ENCODE data around the gene PPP6R2.
A peak's percentile ranks its signal among the peaks of the same experiment; 100 is the strongest.

Gene PPP6R2

DNA sequence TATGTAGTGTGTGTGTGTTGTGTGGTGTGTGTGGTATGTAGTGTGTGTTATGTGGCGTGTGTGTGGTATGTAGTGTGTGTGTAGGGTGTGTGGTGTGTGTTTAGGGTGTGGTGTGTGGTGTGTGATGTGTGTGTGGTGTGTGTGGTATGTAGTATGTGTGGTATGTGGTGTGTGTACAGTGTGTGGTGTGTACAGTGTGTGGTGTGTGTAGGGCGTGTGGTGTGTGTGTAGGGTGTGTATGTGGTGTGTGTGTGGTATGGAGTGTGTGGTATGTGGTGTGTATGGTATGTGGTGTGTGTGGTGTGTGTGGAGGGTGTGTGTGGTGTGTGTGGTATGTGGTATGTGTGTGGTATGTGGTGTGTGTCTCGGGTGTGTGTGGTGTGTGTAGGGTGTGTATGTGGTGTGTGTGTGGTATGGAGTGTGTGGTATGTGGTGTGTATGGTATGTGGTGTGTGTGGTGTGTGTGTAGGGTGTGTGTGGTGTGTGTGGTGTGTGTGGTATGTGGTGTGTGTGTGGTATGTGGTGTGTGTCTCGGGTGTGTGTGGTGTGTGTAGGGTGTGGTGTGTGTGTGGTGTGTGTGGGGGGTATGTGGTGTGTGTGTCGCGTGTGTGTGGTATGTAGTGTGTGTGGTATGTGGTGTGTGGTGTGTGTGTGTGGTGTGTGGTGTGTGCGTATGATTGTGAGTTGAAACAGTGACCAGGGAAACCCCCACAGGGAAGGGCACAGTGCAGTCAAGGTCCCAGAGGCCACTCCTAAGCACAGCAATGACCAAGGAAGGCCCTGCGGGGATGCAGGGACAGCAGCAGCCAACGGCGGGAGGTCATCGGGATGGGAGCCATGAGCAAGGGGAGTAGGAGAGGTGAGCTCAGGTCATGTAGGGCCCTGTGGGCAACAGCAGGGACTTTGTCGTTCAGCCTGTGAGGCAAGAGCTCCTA, 2.9 kb upstream of the PPP6R2 start:
- no peaks in the 10 kb centered on the region for H3K27me3 ChIP-seq (ENCODE audit: control insufficient read depth, insufficient read depth, low read length)
- H3K4me3 ChIP-seq (ENCODE audit: low read length), result no peak overlapping the region
- H3K9me3 ChIP-seq (ENCODE audit: control insufficient read depth, low read length), result no peaks in the 10 kb centered on the region
- no peaks in the 10 kb centered on the region for H3K36me3 ChIP-seq (ENCODE audit: control insufficient read depth, insufficient read depth, low read length)
- H3K9ac ChIP-seq (ENCODE audit: low read length), result no peak overlapping the region
- peaks cover 4% of the 10 kb centered on the region for H3K4me1 ChIP-seq (ENCODE audit: control insufficient read depth, insufficient read depth, low read length)

DNA sequence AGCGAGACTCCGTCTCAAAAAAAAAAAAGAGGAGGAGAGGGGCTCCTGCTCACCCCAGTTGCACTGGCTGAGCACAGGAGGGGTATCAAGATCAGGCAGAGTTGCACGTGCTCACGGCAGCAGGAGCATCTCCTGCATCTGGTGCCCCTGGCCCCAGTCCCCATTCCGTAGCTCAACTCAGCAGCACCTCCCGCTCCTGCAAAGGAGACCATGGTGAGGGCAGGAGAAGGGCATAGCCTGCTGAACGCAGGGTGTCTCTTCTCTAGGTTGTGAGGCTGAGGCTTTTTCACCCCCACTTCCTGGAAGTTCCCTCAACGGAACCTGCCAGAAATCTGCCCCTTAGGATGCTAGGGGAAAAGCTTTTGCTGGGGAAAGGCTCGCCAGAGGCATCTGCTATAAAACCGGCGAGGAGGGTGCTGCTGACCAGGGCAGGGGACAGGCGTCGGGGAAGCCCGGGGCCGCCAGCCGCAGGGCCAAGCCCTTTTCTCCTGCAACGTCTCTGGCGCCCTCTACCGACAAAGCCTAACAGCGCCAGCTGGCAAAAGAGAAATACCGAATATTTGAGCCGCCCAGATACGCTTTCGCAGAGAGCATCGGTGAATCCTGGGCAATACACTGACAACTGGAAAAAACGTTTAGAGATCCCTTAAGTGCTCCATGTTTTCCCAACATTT, 1.0 kb upstream of the PPP6R2 start:
- Histone ChIP-seq H3K27me3 (ENCODE audit: control insufficient read depth, insufficient read depth, low read length) (no peaks in the 10 kb centered on the region), H3K4me3 (ENCODE audit: low read length) (peak overlapping the region; percentile 63), H3K36me3 (ENCODE audit: control insufficient read depth, insufficient read depth, low read length) (no peaks in the 10 kb centered on the region), H3K4me1 (ENCODE audit: control insufficient read depth, insufficient read depth, low read length) (peaks cover 8% of the 10 kb centered on the region), H3K9ac (ENCODE audit: low read length) (peak overlapping the region; percentile 46), H3K9me3 (ENCODE audit: control insufficient read depth, low read length) (no peaks in the 10 kb centered on the region)

DNA sequence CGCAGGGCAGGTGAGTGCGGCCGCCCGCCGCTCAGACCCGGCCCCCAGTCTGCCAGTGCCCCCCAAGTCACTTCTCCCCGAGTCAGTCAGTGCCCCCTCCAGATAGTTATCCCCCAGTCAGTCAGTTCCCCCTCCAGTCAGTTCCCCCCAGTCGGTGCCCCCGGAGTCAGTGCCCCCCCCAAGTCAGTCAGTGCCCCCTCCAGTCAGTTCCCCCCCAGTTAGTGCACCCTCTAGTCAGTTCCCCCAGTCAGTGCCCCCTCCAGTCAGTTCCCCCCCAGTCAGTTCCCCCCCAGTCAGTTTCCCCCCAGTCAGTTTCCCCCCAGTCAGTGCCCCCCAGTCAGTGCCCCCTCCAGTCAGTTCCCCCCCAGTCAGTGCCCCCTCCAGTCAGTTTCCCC, 411 bp downstream of the PPP6R2 start:
- Histone ChIP-seq H3K4me1 (ENCODE audit: control insufficient read depth, insufficient read depth, low read length) (peaks cover 8% of the 10 kb centered on the region), H3K9me3 (ENCODE audit: control insufficient read depth, low read length) (no peaks in the 10 kb centered on the region), H3K4me3 (ENCODE audit: low read length) (peak overlapping the region; percentile 80), H3K36me3 (ENCODE audit: control insufficient read depth, insufficient read depth, low read length) (no peaks in the 10 kb centered on the region), H3K27me3 (ENCODE audit: control insufficient read depth, insufficient read depth, low read length) (no peaks in the 10 kb centered on the region), H3K9ac (ENCODE audit: low read length) (peak overlapping the region; percentile 87)

DNA sequence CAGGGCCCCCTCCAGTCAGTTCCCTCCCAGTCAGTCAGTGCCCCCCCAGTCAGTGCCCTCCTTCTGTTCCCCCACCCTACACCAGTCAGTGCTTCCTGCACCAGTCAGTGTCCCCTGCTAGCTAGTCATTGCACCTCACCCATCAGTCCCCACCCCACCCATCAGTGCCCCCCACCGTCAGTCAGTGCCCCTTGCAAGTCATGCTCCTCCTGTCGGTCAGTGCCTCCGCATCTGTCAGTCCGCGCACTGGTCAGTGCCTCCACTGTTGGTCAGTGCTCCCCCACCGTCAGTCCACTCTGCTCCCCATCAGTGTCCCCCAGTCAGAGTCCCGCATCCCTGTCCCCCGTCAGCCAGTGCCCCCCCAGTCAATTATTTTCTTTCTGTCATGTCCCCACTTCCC, 3.3 kb downstream of the PPP6R2 start:
- Histone ChIP-seq H3K27me3 (ENCODE audit: control insufficient read depth, insufficient read depth, low read length) (no peaks in the 10 kb centered on the region), H3K36me3 (ENCODE audit: control insufficient read depth, insufficient read depth, low read length) (no peaks in the 10 kb centered on the region), H3K9me3 (ENCODE audit: control insufficient read depth, low read length) (no peaks in the 10 kb centered on the region), H3K4me1 (ENCODE audit: control insufficient read depth, insufficient read depth, low read length) (peaks cover 8% of the 10 kb centered on the region), H3K4me3 (ENCODE audit: low read length) (no peak overlapping the region), H3K9ac (ENCODE audit: low read length) (no peak overlapping the region)

DNA sequence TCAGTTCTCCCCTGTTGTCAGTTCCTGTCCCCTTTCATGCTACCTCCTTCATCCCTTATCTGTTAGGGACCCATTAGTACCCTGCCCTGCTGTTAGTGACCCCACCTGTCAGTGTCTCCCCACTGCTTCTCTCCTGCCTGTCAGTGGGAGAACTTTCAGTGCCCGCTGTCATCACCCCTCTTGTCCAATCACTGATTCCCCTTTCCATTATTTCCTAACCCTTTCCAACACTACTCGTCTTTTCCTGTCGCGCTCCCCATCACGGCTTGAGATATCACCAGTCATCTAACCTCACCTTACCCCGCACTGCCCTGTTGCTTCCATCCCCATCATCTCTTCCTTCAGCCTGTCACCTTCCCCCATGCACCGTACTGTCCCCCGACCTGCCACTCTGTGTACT, 4.0 kb downstream of the PPP6R2 start:
- Histone ChIP-seq H3K9ac (ENCODE audit: low read length) (no peak overlapping the region), H3K36me3 (ENCODE audit: control insufficient read depth, insufficient read depth, low read length) (no peaks in the 10 kb centered on the region), H3K27me3 (ENCODE audit: control insufficient read depth, insufficient read depth, low read length) (no peaks in the 10 kb centered on the region), H3K4me3 (ENCODE audit: low read length) (no peak overlapping the region), H3K4me1 (ENCODE audit: control insufficient read depth, insufficient read depth, low read length) (peaks cover 5% of the 10 kb centered on the region), H3K9me3 (ENCODE audit: control insufficient read depth, low read length) (no peaks in the 10 kb centered on the region)

DNA sequence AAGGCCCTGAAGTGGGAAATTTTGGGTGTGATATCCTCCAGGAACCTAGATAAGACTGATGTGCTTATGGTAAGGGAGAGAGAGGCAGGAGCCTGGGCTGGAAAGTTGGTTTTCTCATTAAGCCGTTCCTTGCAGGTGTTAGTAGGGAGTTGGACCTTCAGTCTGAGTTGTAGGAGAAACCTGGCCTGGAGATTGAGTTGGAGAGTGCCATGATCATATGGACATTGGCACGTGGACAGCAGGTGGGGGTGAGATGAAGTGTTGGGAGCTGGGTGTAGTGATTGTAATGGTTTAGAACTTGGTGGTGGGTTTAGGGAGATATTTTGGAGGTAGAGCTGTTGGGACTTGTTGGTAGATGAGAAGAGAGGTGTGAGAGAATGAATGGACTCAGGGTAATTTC, 4.9 kb downstream of the PPP6R2 start:
- no peaks in the 10 kb centered on the region for H3K9me3 ChIP-seq (ENCODE audit: control insufficient read depth, low read length)
- no peak overlapping the region for H3K9ac ChIP-seq (ENCODE audit: low read length)
- H3K4me3 ChIP-seq (ENCODE audit: low read length), result no peak overlapping the region
- H3K4me1 ChIP-seq (ENCODE audit: control insufficient read depth, insufficient read depth, low read length), result peaks cover 4% of the 10 kb centered on the region
- H3K27me3 ChIP-seq (ENCODE audit: control insufficient read depth, insufficient read depth, low read length), result no peaks in the 10 kb centered on the region
- H3K36me3 ChIP-seq (ENCODE audit: control insufficient read depth, insufficient read depth, low read length), result no peaks in the 10 kb centered on the region

DNA sequence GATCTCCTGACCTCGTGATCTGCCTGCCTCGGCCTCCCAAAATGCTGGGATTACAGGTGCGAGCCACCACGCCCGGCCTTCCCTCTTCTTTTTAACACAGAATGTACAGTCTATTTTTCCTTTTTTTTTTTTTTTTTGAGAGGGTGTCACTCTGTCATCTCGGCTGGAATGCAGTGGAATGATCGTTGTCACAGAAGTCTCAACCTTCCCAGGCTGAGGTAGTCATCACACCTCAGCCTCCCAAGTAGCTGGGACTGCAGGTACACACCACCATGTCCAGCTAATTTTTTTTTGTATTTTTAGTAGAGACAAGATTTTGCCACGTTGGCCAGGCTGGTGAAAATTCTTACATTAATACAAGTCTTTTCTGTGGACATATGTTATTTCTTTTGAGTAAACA, 13.1 kb downstream of the PPP6R2 start:
- H3K9me3 ChIP-seq (ENCODE audit: control insufficient read depth, low read length), result no peaks in the 10 kb centered on the region
- no peak overlapping the region for H3K9ac ChIP-seq (ENCODE audit: low read length)
- no peaks in the 10 kb centered on the region for H3K36me3 ChIP-seq (ENCODE audit: control insufficient read depth, insufficient read depth, low read length)
- no peaks in the 10 kb centered on the region for H3K27me3 ChIP-seq (ENCODE audit: control insufficient read depth, insufficient read depth, low read length)
- no peaks in the 10 kb centered on the region for H3K4me1 ChIP-seq (ENCODE audit: control insufficient read depth, insufficient read depth, low read length)
- no peak overlapping the region for H3K4me3 ChIP-seq (ENCODE audit: low read length)

DNA sequence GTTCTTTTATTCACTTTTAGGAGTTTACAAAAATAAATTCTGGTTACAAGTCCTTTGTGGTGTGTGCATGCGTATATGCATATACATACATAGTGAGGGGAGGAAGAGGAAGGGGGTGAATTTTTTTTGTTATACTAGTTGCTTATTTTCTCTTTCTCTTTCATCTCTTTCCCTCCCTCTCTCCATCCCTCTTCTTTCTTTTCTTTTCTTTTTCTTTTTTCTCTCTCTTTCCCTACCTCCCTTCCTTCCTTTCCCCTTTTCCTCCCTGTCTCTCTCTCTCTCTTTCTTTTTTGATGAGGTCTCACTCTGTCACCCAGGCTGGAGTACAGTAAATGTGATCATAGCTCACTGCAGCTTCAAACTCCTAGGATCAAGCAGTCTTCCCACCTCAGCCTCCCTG, 14.1 kb downstream of the PPP6R2 start:
- no peaks in the 10 kb centered on the region for H3K9me3 ChIP-seq (ENCODE audit: control insufficient read depth, low read length)
- no peaks in the 10 kb centered on the region for H3K4me1 ChIP-seq (ENCODE audit: control insufficient read depth, insufficient read depth, low read length)
- H3K9ac ChIP-seq (ENCODE audit: low read length), result no peak overlapping the region
- no peak overlapping the region for H3K4me3 ChIP-seq (ENCODE audit: low read length)
- H3K27me3 ChIP-seq (ENCODE audit: control insufficient read depth, insufficient read depth, low read length), result no peaks in the 10 kb centered on the region
- H3K36me3 ChIP-seq (ENCODE audit: control insufficient read depth, insufficient read depth, low read length), result no peaks in the 10 kb centered on the region

DNA sequence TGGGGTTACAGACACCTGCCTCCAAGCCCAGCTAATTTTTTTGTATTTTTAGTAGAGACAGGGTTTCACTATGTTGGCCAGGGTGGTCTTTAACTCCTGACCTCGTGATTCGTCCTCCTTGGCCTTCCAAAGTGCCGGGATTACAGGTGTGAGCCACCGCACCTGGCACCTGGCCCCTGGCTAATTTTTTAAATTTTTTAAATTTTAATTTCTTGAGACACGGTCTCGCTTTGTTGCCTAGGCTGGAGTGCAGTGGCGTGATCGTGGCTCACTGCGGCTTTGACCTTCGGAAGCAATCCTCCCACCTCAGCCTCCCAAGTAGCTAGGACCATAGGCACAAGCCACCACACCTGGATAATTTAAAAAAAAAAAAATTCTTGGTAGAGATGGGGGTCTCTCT, 14.6 kb downstream of the PPP6R2 start:
- no peaks in the 10 kb centered on the region for H3K36me3 ChIP-seq (ENCODE audit: control insufficient read depth, insufficient read depth, low read length)
- no peaks in the 10 kb centered on the region for H3K27me3 ChIP-seq (ENCODE audit: control insufficient read depth, insufficient read depth, low read length)
- no peak overlapping the region for H3K9ac ChIP-seq (ENCODE audit: low read length)
- no peak overlapping the region for H3K4me3 ChIP-seq (ENCODE audit: low read length)
- no peaks in the 10 kb centered on the region for H3K9me3 ChIP-seq (ENCODE audit: control insufficient read depth, low read length)
- no peaks in the 10 kb centered on the region for H3K4me1 ChIP-seq (ENCODE audit: control insufficient read depth, insufficient read depth, low read length)

DNA sequence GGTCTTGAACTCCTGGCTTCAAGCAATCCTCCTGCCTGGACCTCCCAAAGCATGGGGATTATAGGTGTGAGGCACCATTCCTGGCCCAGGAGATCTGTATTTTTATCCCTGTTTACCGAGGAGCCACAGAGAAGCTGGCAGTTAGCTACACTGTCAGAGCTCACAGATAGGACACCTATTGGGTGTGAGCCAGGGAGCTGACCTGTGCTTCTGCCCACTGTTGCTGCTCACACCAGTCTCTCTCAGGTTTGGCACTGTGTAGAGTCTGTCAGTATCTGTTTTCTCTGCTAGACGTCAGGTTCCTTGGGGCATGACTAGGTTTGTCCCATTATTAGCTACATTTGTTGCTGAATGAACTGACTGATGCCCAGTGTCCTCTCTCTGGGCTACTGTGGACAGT, 17.5 kb downstream of the PPP6R2 start:
- no peaks in the 10 kb centered on the region for H3K27me3 ChIP-seq (ENCODE audit: control insufficient read depth, insufficient read depth, low read length)
- H3K9me3 ChIP-seq (ENCODE audit: control insufficient read depth, low read length), result no peaks in the 10 kb centered on the region
- no peaks in the 10 kb centered on the region for H3K4me1 ChIP-seq (ENCODE audit: control insufficient read depth, insufficient read depth, low read length)
- no peak overlapping the region for H3K9ac ChIP-seq (ENCODE audit: low read length)
- H3K4me3 ChIP-seq (ENCODE audit: low read length), result no peak overlapping the region
- no peaks in the 10 kb centered on the region for H3K36me3 ChIP-seq (ENCODE audit: control insufficient read depth, insufficient read depth, low read length)

DNA sequence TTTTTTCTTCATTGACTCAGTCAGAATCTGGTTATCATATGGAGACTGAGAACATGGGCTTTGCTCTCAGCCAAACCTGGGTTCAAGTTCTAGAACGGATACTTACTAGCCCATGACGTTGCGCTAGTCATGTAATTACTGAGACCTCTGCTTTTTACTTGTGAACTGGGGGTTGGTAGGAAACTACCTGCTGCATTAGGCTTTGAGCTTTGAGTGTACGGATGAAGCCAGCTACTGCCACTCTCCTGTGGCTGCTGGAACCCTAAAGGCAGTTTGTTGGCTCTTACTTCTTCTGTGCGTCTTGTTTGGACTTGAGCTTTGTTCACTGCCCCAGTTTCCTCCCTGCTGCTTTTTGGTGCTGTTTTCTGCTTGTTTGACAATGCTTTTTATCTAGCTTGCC, 18.1 kb downstream of the PPP6R2 start:
- no peaks in the 10 kb centered on the region for H3K27me3 ChIP-seq (ENCODE audit: control insufficient read depth, insufficient read depth, low read length)
- H3K9me3 ChIP-seq (ENCODE audit: control insufficient read depth, low read length), result no peaks in the 10 kb centered on the region
- H3K4me1 ChIP-seq (ENCODE audit: control insufficient read depth, insufficient read depth, low read length), result no peaks in the 10 kb centered on the region
- H3K4me3 ChIP-seq (ENCODE audit: low read length), result no peak overlapping the region
- H3K9ac ChIP-seq (ENCODE audit: low read length), result no peak overlapping the region
- H3K36me3 ChIP-seq (ENCODE audit: control insufficient read depth, insufficient read depth, low read length), result no peaks in the 10 kb centered on the region

DNA sequence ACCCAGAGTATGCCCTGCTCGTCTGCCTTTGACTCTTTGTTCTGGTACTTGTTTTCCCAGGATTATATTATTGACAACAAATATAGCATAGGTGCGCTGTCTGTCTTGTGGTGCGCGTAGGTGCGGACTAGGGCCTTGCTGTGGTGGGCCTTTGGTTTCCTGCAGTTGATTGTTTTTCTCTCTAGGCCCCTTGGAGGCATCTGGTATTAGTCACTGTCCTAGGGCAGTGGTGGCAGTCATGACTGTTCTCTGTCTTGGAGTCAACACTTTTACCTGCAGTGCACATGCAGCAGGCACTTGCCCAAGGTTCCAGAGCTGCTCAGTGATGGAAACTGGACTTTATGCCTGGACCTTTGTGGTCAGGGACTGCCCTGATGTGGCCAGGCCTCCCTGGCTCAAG, 18.6 kb downstream of the PPP6R2 start:
- H3K9me3 ChIP-seq (ENCODE audit: control insufficient read depth, low read length), result no peaks in the 10 kb centered on the region
- no peaks in the 10 kb centered on the region for H3K27me3 ChIP-seq (ENCODE audit: control insufficient read depth, insufficient read depth, low read length)
- H3K9ac ChIP-seq (ENCODE audit: low read length), result no peak overlapping the region
- H3K4me1 ChIP-seq (ENCODE audit: control insufficient read depth, insufficient read depth, low read length), result no peaks in the 10 kb centered on the region
- no peaks in the 10 kb centered on the region for H3K36me3 ChIP-seq (ENCODE audit: control insufficient read depth, insufficient read depth, low read length)
- no peak overlapping the region for H3K4me3 ChIP-seq (ENCODE audit: low read length)
